SHP77 treated with DMSO at 0.1 percent for 48 hours (cell line): ENCODE data around the gene BST1.

ENCODE experiments used
- DNase-seq: peaks from one replicate; lab custom pipeline; 2025; lab: John Stamatoyannopoulos, UW

Gene BST1

DNA sequence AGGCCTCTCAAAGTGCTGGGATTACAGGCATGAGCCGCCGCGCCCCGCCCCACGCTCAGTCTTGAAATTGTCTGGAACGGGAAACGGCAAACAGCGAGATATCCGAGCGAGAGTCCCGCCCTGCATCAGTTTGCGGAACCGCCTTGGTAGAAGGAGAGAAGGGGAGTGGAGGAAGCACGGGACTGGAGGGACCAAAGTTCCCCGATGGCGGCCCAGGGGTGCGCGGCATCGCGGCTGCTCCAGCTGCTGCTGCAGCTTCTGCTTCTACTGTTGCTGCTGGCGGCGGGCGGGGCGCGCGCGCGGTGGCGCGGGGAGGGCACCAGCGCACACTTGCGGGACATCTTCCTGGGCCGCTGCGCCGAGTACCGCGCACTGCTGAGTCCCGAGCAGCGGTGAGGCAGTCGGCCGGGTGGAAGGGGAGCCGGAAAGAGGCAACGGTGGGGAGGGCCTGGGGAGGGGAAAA lies at the start of gene BST1:
BST1 (plus strand) TSS at position 125 of the 463 bp plus-strand sequence; CDS start at position 205, 80 bp downstream.
- no peak for DNase-seq

DNA sequence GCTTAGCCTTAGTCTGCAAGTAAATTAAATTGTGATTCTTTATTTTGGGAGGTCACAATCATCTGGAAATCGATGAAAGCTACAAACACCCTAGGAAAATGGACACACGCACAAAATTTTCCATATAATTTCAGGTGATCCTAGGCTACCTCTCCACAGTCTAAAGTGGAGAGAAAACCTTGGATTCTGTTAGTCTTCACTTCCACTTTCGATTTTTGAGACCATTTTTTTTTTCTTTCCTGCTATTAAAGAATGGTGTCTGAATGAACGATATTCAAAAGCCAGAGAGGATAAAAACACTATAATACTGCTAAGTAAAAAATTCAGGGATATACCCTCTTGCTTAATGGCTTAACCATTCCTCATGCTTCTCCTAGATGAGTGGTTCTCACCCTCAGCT lies 49.4 kb upstream of the BST1 start:
- no peak for DNase-seq

- DNase-seq = no peak
Observed at GRCh38 chr4:15653864-15654592, 48.8 kb upstream of the BST1 start.

DNA sequence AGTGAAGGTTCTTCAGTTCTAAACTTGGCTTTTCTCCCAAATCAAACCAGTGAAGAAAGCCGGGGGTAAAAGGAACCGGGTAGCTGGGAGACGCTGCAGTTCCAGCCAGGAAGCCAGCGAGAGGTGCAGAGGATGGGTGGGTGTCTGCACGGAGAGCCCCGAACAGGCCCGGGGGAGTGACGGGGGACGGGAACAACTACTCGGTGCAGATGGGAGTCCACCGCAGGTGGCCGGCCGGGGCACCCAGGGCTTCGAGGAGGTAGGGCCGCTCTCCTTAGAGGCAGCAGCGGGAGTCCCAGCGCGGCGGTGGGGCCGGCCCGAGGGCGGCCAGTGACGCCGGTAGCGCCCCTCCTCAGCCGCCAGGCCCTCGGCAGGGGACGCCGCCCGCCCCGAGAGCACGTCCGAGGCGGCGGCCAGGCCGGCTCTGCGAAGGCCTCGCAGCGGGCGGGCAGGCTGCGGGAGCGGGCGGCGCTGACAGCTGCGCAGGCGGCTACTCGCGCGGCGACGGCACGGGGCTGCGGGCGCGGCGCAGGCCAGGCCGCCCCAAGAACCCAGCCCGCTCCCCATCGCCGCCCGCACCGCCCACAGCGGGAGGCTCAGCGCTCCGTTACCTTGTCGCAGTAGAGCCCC lies 48.2 kb upstream of the BST1 start:
- DNase-seq = no peak

- no peak for DNase-seq
Observed at GRCh38 chr4:15655223-15656037, 47.4 kb upstream of the BST1 start, which contains the start of gene FBXL5. TSS of gene FBXL5 (minus strand) at chr4:15655357. CDS start at chr4:15655287, 70 bp downstream.

GRCh38 chr4:15656038-15656470 lies 46.8 kb upstream of the BST1 start:
- no peak for DNase-seq

- no peak for DNase-seq
Observed at GRCh38 chr4:15657366-15657765, 45.5 kb upstream of the BST1 start.

- no peak for DNase-seq
Observed at GRCh38 chr4:15658136-15658770, 44.6 kb upstream of the BST1 start.

DNA sequence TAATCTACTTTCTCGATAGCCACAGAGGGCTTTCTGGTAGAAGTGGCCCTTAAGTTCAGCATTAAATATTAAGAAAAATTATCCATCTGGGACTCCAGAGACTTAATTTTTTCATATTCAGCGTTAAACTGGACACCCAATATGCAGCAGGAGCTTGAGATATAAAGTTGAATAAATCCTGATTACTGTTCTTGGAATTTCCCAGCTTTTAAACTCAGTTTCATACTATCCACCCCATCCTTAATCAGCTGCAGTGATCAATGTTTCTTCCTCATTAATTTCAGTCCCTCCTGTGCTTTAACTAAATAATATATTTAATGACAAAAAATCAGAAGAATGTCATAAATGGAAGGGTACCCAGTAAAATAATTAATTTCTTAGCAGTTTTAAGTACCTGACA lies 44.1 kb upstream of the BST1 start:
- DNase-seq = no peak

DNA sequence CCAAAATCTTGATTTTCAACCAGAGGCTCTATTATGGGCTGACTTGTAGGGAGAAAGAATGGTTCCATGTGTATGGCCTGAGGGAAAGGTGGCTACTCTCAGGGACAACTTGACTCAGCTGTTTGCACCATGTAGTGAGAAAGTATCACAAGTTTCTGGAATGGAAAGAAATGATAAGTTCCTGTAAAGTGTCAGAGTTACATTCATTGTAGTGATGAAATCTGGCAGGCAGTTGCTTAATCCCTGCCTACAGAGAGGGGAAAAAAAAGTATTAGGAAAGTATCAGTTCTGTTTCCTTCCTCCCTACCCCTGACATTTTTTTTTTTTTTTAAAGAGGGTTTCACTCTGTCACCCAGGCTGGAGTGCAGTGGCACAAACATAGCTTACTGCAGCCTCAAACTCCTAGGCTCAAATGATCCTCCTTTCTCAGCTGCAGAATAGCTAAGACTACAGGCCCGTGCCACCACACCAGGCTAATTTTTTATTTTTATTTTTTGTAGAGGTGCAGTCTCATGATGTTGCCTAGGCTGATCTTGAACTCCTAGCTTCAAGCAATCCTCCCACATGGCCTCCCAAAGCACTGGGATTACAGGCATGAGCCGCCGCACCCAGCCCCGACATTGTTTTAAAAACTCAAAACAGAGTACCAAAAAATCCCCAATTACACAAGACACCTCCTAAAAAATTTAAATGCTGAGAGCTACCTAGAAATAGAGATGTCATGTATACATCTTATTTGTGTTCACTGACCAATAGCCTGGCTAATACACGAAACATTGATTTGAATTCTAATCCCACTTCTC lies 42.9 kb upstream of the BST1 start:
- DNase-seq = no peak

- DNase-seq = no peak
Observed at GRCh38 chr4:15665753-15666365, 37.0 kb upstream of the BST1 start.

GRCh38 chr4:15667006-15667405 lies 35.9 kb upstream of the BST1 start:
- no peak for DNase-seq

- no peak for DNase-seq
Observed at GRCh38 chr4:15668566-15669435, 34.1 kb upstream of the BST1 start.

- DNase-seq = no peak
Observed at GRCh38 chr4:15670576-15670975, 32.3 kb upstream of the BST1 start.

- no peak for DNase-seq
Observed at GRCh38 chr4:15672101-15672500, 30.8 kb upstream of the BST1 start.

- no peak for DNase-seq
Observed at GRCh38 chr4:15673337-15673736, 29.5 kb upstream of the BST1 start.

DNA sequence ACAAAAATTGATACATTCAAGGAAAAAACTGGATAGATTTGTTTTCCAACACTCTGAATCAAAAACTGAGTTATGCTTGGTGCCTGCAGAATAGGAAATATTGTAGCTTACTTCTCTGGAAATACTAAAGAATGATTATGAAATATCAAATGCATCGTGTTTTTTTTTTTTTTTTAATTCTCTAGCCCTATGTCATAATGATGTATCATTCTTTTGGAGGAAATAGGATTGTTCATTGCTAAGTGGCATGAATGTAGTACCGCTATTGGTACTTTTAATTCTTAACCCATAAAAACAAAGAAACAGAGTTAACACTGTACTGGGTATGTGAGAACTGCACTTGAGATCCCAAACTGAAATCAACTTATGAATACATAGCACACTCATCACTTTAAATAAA lies 28.8 kb upstream of the BST1 start:
- no peak for DNase-seq

DNA sequence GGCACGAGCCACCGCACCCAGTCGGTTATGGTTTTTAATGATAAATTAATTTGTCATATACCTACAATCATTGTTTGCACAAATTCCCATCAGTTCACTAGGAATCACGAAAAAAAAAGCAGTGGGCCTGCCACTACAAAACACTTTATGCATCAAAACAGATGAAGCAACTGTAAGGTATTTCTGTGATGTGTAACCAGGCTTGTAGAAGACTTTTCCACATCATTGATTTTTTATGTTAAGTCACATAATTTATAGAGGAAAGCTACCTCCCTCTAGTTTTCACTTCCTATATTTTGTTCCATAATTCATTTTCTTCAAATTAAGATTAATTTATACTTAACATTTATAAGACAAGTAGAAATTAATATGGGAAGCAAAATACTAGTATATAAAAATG lies 27.9 kb upstream of the BST1 start:
- DNase-seq = no peak

DNA sequence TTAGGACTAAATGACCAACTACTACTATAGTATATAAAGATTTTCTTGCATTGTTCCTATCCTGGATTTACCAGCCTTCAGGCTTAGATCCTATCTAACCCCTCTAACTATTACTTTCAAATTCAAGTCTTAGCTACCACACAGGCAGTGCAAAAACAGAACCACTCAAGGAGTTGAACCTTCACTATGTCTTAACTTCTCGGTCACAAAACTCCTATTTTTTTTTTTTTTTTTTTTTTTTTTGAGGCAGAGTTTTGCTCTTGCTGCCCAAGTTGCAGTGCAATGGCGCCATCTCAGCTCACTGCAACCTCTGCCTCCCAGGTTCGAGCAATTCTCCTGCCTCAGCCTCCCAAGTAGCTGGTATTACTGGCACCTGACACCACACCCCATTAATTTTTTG lies 27.5 kb upstream of the BST1 start:
- no peak for DNase-seq

DNA sequence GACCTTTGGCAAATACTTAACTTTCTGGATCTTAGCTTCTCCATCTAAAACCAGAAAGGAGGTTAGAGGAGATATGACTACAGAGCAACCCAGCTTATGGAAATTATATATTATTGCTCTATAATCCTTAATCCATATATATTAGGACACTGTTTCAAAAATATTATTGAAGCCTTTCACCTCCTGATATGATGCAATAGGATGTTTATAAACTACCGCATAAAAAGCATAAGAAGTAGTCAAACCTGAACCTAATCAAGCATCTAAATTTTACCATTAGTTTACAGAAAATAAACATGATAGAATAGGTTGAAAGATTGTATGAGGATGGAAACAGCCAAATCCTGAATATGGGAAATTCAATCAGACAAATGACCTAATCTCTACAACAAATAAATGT lies 26.8 kb upstream of the BST1 start:
- DNase-seq = no peak
